ENCODE measurements around the gene APOL6.
"Not testable (repeated sequence)": the region's sequence is repeated elsewhere in the genome, so short reads cannot be mapped to it uniquely, and the experiment has no call there.

Gene APOL6

GRCh38 chr22:35679492-35679891 is 31.2 kb downstream of the APOL6 start:
- DNase-seq (ENCODE audit: low spot score), result not testable (repeated sequence)

DNA sequence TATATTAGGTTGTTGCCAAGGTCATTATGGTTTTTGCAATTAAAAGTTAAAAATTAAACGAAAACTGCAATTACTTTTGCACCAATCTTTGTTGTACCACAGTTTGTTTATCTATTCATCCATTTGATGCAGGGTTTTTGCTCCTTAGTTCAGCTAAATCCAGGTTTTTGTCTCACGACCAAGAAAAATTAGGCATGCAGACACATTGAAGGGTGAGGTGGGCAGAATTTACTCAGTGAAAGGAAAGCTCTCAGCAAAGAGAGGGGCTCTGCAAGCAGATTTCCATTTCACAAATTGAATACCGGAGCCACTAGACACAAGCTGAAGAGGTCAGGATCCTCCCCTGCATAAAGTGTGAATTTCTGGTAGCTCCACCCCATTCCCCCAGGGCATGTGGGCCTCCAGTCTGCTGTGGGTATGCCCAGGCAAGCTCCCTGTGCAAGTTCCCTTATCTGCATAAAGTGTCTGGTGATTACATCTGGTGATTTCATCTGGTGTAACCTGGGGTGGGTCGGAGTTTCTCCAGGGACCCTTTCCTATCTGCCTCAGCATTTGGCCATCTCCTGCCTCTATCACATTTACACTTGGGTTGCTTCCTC is 33.3 kb downstream of the APOL6 start:
- DNase-seq (ENCODE audit: low spot score), result no peak

DNA sequence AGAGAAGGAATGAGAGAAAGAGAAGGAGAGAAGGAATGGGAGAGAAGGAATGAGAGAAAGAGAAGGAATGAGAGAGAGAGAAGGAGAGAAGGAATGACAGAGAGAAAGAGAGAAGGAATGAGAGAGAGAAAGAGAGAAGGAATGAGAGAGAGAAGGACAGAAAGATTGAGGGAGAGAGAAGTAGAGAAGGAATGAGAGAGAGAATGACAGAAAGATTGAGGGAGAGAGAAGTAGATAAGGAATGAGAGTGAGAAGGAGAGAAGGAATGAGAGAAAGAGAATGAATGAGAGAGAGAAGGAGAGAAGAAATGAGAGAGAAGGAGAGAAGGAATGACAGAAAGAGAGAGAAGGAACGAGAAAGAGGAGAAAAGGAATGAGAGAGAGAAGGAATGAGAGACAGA is 35.3 kb downstream of the APOL6 start:
- DNase-seq (ENCODE audit: low spot score), result no peak

GRCh38 chr22:35684270-35684700 is 36.0 kb downstream of the APOL6 start:
- no peak for DNase-seq (ENCODE audit: low spot score)

DNA sequence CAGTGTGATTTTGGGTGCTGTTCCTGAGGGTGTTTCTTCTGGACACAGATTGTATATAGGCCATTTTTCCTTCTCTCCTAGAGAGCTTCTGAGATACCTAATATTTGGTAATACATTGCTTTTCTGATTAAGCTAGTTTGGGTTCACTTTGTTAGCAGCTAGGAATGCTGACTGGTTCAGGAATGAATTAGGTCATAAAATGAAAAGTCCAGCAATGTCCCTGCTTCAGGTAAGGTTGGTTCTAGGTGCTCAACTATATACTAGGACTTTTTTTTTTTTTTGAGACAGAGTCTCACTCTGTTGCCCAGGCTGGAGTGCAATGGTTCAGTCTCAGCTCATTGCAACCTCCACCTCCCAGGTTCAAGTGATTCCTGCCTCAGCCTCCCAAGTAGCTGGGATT is 36.5 kb downstream of the APOL6 start:
- no peak for DNase-seq (ENCODE audit: low spot score)

GRCh38 chr22:35685731-35686130 is 37.5 kb downstream of the APOL6 start:
- no peak for DNase-seq (ENCODE audit: low spot score)

DNA sequence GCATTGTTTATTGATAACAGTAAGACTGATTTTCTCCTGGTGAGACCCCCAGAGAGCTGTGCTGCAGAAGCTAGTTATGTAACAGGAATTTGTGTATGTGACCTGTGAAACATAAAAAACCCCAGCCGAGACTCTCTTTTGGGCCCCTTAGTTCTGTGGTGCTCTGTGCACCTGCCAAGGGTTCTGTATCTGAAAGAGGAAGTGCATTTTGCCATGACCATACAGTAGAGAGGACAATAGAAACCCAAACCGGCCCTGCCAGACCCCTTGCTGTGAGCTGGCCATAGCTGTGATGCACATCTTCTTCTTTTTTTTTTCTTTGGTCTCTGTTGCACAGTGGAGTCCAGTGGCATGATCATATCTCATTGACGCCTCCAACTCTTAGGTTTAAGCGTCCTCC is 38.1 kb downstream of the APOL6 start:
- DNase-seq (ENCODE audit: low spot score), result no peak

GRCh38 chr22:35687461-35687860 is 39.2 kb downstream of the APOL6 start:
- DNase-seq (ENCODE audit: low spot score), result no peak

GRCh38 chr22:35688913-35689675 is 40.8 kb downstream of the APOL6 start:
- DNase-seq (ENCODE audit: low spot score), result no peak

DNA sequence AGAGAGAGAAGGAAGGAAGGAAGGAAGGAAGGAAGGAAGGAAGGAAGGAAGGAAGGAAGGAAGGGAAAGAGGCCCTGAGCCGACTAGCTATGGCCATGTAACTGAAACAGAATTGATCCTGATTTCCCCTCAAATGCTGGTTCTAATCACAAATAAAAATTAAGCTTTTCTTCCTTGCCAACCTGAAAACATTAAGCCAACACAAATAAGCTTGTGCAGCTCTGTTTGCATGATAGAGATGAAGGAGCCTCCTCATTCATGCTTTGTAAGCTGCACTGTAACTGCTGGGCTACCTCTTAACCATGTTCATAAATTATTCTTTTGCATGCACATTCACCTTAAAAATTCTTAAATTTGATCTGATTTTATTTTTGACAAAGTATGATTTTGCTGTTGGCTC is 41.8 kb downstream of the APOL6 start:
- DNase-seq (ENCODE audit: low spot score), result no peak

DNA sequence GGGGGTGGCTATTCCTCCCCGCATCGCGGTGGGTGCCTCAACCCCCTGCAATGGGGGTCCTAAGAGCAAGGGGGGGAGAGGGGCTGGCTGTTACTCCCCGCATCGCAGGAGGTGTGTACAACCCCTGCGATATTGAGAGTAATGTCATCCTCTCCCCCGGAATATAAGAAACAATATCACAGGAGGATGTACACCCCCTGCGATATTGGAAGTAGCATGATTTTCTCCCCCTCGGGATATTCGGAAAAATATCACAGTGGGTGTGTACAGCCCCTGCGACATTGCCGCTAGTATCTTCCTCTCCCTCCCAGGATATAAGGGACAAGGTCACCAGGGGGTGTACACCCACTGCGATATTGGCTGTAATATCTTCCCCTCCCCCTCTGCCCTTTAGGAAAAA is 47.0 kb downstream of the APOL6 start:
- no peak for DNase-seq (ENCODE audit: low spot score)

DNA sequence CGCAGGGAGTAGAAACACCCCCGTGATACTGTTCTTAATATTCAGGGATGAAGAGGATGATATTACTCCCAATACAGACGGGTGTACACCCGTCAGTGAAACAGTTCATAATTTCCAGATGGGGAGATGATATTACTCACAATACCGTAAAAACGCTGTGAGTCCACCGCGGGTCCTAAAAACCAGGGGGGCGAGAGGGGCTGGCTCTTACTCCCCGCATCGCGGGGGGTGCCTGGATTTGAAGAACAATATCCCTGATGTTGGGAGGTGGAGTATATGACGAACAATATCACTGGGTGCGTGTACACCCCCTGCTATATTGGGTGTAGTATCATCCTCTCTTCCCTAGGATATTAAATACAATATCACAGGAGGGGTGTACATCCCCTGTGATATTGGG is 48.9 kb downstream of the APOL6 start:
- no peak for DNase-seq (ENCODE audit: low spot score)

GRCh38 chr22:35699852-35700251 is 51.6 kb downstream of the APOL6 start:
- DNase-seq (ENCODE audit: low spot score), result not testable (repeated sequence)

DNA sequence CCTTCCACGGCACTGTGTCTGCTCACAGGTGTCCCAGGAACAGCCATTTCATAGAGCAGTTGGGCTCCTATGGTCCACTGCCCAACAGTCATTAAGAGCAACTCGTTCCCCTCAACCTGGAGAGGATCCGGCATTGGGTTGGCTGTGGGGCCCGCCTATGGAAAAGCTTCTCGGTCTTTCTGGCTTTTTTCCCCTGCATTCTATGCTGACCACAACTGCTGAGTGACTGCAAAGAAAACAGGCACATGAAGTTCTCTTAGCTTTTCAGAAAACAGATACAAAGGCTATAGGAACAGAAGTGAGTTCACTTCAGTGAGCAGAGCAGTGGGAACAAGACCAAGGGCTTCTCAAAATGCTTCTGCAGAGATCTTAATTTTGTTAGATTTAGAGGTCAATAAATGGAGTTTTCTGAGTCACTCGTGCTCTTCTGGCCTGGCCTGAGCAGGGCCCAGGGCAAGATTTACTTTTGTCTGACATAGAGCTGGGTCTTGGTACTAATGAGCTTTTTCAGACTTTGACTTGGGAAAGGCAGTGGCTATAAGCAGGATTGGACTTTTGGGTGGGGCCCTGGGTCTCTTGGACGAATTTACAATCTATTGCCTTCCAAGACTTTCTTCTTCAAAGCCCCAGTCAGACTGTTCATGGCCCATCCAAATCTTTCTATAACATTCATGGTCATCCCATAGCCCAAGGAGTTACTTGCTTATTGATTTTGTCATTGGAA is 55.8 kb downstream of the APOL6 start:
- no peak for DNase-seq (ENCODE audit: low spot score)

DNA sequence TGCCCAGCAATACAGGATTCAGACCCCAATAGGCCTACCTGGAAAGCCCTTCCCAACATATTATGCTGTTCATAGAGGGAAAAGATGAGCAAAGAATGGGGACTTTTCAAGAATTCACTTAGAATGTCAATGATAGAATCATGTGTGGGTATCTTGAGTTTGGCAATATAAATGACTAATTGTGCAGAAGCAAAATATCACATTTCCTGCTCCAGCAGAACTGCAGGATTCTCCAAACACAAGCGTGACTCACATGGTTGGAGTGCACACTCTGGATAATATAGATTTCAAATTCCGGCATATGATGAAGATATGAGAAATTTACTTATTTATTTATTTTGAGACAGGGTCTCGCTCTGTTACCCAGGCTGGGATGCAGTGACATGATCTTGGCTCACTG is 56.9 kb downstream of the APOL6 start:
- no peak for DNase-seq (ENCODE audit: low spot score)

- no peak for DNase-seq (ENCODE audit: low spot score)
Observed at GRCh38 chr22:35708453-35708852, 60.2 kb downstream of the APOL6 start.

DNA sequence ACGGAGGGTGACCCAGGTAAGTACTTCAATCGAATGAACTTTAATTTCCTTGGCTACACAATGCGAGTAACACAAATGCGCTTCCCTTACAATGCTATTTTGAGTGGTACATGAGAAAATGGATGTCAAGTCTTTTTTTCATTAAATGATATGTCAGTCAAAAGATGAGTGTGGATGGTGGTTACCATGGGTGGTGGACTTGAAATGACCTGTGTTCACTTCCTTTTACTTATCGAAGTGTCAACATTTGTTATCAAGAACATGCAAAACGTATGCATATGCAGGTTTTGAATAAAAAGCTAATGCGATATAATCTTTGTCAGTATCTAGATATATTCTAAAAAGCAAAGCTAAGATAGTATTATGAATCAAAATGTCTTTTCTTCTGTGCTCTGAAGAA is 60.7 kb downstream of the APOL6 start:
- no peak for DNase-seq (ENCODE audit: low spot score)

GRCh38 chr22:35711336-35711735 is 63.1 kb downstream of the APOL6 start:
- DNase-seq (ENCODE audit: low spot score), result no peak

GRCh38 chr22:35712672-35713071 is 64.4 kb downstream of the APOL6 start:
- DNase-seq (ENCODE audit: low spot score), result no peak

DNA sequence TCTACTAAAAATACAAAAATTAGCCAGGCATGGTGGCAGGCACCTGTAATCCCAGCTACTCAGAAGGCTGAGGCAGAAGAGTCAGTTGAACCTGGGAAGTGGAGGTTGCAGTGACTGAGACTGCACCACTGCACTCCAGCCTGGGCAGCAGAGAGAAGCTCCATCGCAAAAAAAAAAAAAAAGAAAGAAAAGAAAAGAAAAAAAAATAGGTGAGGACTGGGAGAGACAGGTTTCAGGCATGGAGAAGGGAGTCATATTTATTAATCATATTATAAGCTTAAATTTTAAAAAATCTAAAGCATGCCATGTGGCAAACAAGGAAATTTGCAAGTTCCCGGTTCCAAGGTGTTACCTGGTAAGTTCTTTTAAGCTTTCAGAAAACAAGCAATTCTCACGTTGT is 69.3 kb downstream of the APOL6 start, which contains the start of gene APOL5:
APOL5 (plus strand) TSS at position 301 of the 400 bp plus-strand sequence; CDS start at position 301, 0 bp downstream.
- no peak for DNase-seq (ENCODE audit: low spot score)
